Left lung (tissue), 10 donors: ENCODE results near the gene NPAS2. TPM values are rescaled to one million over a fixed set of nuclear protein-coding genes. Genes with fewer than 3 reads are reported as not detected.

Source experiments
- ATAC-seq: fragments of 200-7000 bp; cut with Tn5 transposase; one replicate; pipeline ENCODE4 v1.9.1; 2020; ENCODE audit warnings: moderate library complexity
- DNase-seq, 4 donors: peaks; one replicate each; pipeline ENCODE4 v3.0.0-alpha.2; 2013 to 2020
- H3K27ac ChIP-seq, 2 donors: fragments of 200-600 bp; sonication (generic) in 1 of 2; one replicate each; pipeline versions ENCODE4 v1.5.0 to v1.8.0; 2020 to 2021
- H3K27me3 ChIP-seq, 2 donors: fragments of 200-600 bp; sonication (generic) in 1 of 2; one replicate each; pipeline versions ENCODE4 v1.5.0 to v1.8.0; 2020 to 2021
- H3K36me3 ChIP-seq, 2 donors: fragments of 200-600 bp; sonication (generic) in 1 of 2; one replicate each; pipeline versions ENCODE4 v1.5.0 to v1.8.0; 2020 to 2021
- H3K4me1 ChIP-seq, 2 donors: fragments of 200-600 bp; one replicate each; pipeline ENCODE4 v1.8.0; 2021
- H3K4me3 ChIP-seq, 2 donors: fragments of 200-600 bp; sonication (generic) in 1 of 2; one replicate each; pipeline versions ENCODE4 v1.5.0 to v1.8.0; 2020 to 2021; ENCODE audit warnings: mild to moderate bottlenecking in 1 of 2
- H3K9me3 ChIP-seq, 2 donors: fragments of 200-600 bp; sonication (generic) in 1 of 2; one replicate each; pipeline versions ENCODE4 v1.5.0 to v1.8.0; 2020 to 2021
- CTCF ChIP-seq, 2 donors: fragments of 200-600 bp; sonication (generic) in 1 of 2; IDR thresholded peaks; one replicate each; pipeline versions ENCODE4 v1.5.0 to v1.8.0; 2021; ENCODE audit warnings: antibody characterized with exemption in 2 of 2
- intact Hi-C, 2 donors: fragments of 100-400 bp; cut with DNase I; formaldehyde crosslinking; loops; one replicate each; pipeline versions ENCODE4 v1.11.2 to v1.14.2; 2022
- polyA plus RNA-seq, 6 donors: library from polyadenylated mRNA; unstranded; fragments of 120-200 nt; gene quantifications; one replicate each; pipeline ENCODE4 v1.2.1, GENCODE V29; 2013; ENCODE audit not compliant: insufficient read length in 6 of 6
- total RNA-seq, 2 donors: library from RNA; stranded (reverse); fragmentation: NEBNext Ultra II Directional; extraction: Animal tissue kit (Norgen Biotek cat#: 25700); gene quantifications; one replicate each; pipeline ENCODE4 v1.2.1, GENCODE V29; 2021
- donor health status: DM: no; HTN: yes; CAD: no.
- donor health status: DM: no; HTN: no; CAD: no.

Gene NPAS2
- total and polyA plus RNA-seq, 8 donors = 18.8 to 40.2 (median 35.0) TPM

- Histone ChIP-seq H3K27me3 (no peaks in the 10 kb centered on the region), H3K4me1 (no peaks in the 10 kb centered on the region), H3K27ac (no peak overlapping the region), H3K36me3 (no peaks in the 10 kb centered on the region), H3K4me3 (no peak overlapping the region), H3K9me3 (no peaks in the 10 kb centered on the region)
- intact Hi-C loops = no loop called here
- no peak for TF ChIP-seq CTCF (IDR thresholded peaks at IDR 0.05)
- no peak for DNase-seq
- ATAC-seq = no peak
These were observed 172.3 kb downstream of the NPAS2 start for GRCh38 chr2:100992262-100992661.

DNA sequence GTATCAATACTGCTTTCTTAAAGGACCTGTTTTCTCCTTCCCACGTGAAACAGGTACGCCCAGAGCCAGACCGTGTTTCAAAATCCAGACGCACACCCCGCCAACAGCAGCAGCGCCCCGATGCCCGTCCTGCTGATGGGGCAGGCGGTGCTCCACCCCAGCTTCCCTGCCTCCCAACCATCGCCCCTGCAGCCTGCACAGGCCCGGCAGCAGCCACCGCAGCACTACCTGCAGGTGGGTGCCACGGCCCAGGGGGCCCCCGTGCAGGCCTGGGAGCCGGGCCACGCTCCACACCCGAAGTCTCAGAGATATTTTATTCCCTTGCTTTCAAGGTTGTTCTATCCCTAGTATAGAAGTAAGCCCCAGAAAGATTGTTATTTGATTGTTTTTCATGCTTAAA, 173.4 kb downstream of the NPAS2 start:
- intact Hi-C loops = no loop called here
- H3K9me3 ChIP-seq = no peaks in the 10 kb centered on the region
- H3K27ac ChIP-seq = no peak overlapping the region
- no peak for ATAC-seq
- H3K4me3 ChIP-seq = no peak overlapping the region
- H3K27me3 ChIP-seq = no peaks in the 10 kb centered on the region
- DNase-seq = no peak
- no peak for TF ChIP-seq CTCF (IDR thresholded peaks at IDR 0.05)
- no peaks in the 10 kb centered on the region for H3K36me3 ChIP-seq
- H3K4me1 ChIP-seq = no peaks in the 10 kb centered on the region

DNA sequence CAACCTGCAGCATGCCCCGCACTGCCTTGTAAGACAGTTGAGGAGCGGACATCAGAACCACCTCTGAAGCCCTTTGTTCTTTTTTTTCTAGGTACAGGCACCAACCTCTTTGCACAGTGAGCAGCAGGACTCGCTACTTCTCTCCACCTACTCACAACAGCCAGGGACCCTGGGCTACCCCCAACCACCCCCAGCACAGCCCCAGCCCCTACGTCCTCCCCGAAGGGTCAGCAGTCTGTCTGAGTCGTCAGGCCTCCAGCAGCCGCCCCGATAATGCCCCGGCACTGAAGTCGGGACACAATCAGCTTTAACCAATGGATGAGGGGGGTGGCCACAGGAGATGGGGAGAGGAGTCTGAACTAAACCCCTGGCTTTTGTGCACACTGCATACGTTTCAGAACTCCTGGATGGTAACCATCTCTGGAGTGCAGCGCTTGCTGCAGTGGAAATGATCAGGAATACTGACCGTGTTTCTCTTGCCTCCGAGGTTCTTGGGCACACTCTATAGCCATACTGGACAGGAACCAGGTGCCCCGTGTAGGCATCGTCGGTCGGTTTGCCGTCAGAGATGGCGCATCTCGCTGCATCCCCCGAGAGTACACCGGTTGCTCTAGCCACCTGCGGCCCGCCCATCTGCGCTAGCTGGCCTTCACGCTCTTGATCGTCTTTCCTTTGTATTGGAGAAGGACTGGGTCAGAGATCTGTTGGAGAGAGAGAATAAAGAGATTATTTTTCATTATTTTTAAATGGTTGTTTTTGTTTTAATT, 175.6 kb downstream of the NPAS2 start:
- ATAC-seq = no peak
- Histone ChIP-seq H3K36me3 (no peaks in the 10 kb centered on the region), H3K4me3 (no peak overlapping the region), H3K9me3 (no peaks in the 10 kb centered on the region), H3K27me3 (no peaks in the 10 kb centered on the region), H3K4me1 (no peaks in the 10 kb centered on the region), H3K27ac (no peak overlapping the region)
- intact Hi-C loops = no loop called here
- no peak for TF ChIP-seq CTCF (IDR thresholded peaks at IDR 0.05)
- DNase-seq = no peak

DNA sequence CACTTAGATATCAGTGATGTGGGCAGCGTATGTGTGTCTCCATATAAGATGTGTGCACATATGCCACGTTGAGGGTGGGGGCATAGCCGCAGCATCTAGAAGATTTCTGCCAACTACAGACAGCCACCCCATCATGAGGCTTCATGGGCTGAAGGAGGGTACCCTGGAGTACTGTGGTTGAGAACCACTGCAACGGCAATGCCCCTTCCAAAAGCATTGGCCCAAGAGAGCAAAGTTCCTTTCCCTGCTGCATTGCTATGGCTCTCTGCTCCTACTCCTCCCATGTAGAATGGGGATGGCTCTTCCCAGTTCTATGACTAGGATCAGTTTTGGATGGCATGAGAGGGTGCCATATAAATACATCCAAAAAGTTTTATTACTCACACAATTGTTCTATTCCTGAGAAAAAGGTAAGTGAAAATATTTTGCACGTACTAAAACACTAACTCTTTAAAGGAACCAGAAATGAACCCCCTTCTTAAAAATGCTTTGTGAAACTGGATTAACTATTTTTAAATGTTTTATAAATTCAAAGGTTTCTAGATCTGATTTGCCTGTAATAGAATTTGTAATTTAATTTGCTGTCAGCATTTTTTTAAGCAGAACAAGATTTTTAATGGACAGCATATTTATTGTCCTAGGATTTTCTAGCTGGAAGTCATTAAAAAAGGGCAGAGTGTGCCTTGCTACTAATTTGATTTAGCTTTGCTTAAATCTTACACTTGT, 177.7 kb downstream of the NPAS2 start:
- no peak for ATAC-seq
- no peak for DNase-seq
- H3K27ac ChIP-seq = no peak overlapping the region
- H3K4me3 ChIP-seq = no peak overlapping the region
- no peaks in the 10 kb centered on the region for H3K36me3 ChIP-seq
- TF ChIP-seq CTCF (IDR thresholded peaks at IDR 0.05) = no peak
- H3K27me3 ChIP-seq = no peaks in the 10 kb centered on the region
- intact Hi-C loops = no loop called here
- peaks cover 0 to 4% of the 10 kb centered on the region in 2 donors for H3K4me1 ChIP-seq
- no peaks in the 10 kb centered on the region for H3K9me3 ChIP-seq

DNA sequence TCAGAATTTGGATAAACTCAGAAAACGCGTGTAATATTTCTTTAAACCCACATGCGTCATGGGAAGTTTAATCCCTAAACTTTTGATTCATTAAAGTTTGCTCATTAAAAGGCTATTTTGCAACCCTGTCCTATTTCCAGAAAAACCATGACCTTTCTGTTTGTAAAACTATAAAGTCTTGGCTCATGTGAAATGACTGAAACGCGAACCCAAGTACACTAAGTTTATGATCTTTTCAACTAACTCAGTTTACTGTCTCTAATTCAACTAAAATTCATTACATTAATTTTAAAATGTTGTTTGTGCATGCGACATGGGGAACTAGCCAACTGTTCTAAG, 178.3 kb downstream of the NPAS2 start:
- DNase-seq (peak in 1 of 4 donors; percentile 28), ATAC-seq (no peak)
- intact Hi-C loops = no loop called here
- Histone ChIP-seq H3K36me3 (no peaks in the 10 kb centered on the region), H3K4me1 (peaks cover 1 to 8% of the 10 kb centered on the region in 2 donors), H3K9me3 (no peaks in the 10 kb centered on the region), H3K4me3 (no peak overlapping the region), H3K27ac (no peak overlapping the region), H3K27me3 (no peaks in the 10 kb centered on the region)
- no peak for TF ChIP-seq CTCF (IDR thresholded peaks at IDR 0.05)
